Right lobe of liver (tissue), 6 donors: Measurements from ENCODE around the gene UBALD2. TPM values are rescaled to one million over a fixed set of nuclear protein-coding genes. Genes with fewer than 3 reads are reported as not detected.

Source experiments
- ATAC-seq, 4 donors: fragments of 200-7000 bp; cut with Tn5 transposase; one replicate each; pipeline ENCODE4 v1.9.1; 2020; ENCODE audit warnings: mild to moderate bottlenecking in 4 of 4, moderate library complexity in 4 of 4
- DNase-seq, 3 donors: peaks; one replicate each; pipeline ENCODE4 v3.0.0-alpha.2; 2020
- H3K27ac ChIP-seq, 3 donors: fragments of 200-600 bp; one replicate each; pipeline ENCODE4 v1.8.0; 2022
- H3K27me3 ChIP-seq, 2 donors: fragments of 200-600 bp; one replicate each; pipeline ENCODE4 v1.8.0; 2022
- H3K36me3 ChIP-seq, 4 donors: fragments of 200-600 bp; sonication (generic) in 1 of 4; one replicate each; pipeline versions ENCODE4 v1.5.1 to v1.8.0; 2017 to 2022; ENCODE audit warnings: control low read depth in 1 of 4
- H3K4me1 ChIP-seq, 4 donors: fragments of 200-600 bp; sonication (generic) in 1 of 4; one replicate each; pipeline versions ENCODE4 v1.5.1 to v1.8.0; 2017 to 2022; ENCODE audit warnings: control low read depth in 1 of 4
- H3K4me3 ChIP-seq, 3 donors: fragments of 200-600 bp; one replicate each; pipeline ENCODE4 v1.8.0; 2022
- H3K9me3 ChIP-seq, 4 donors: fragments of 200-600 bp; sonication (generic) in 1 of 4; one replicate each; pipeline versions ENCODE4 v1.5.1 to v1.8.0; 2017 to 2022; ENCODE audit warnings: control low read depth in 1 of 4
- POLR2A ChIP-seq: fragments of 450-650 bp; IDR thresholded peaks from one replicate; pipeline ENCODE4 v1.6.1; 2017; ENCODE audit warnings: antibody characterized with exemption, mild to moderate bottlenecking
- WGBS: methylation state at CpG from one replicate; pipeline ENCODE4 v1.1.6; 2018; ENCODE audit warnings: low coverage, low lambda C conversion rate; ENCODE audit not compliant: insufficient coverage; ENCODE audit errors: missing lambda C conversion rate; 5-methylcytosine and 5-hydroxymethylcytosine counted together
- intact Hi-C, 2 donors: fragments of 100-400 bp; cut with DNase I; formaldehyde crosslinking; loops; one replicate each; pipeline versions ENCODE4 v1.11.2 to v1.14.1; 2022
- total RNA-seq, 6 experiments: library from RNA; depleted of rRNA in 2 of 6; stranded (reverse); fragments of >200 nt in 2 of 6; fragmentation: NEBNext Ultra II Directional in 3 of 6; extraction: Animal tissue kit (Norgen Biotek cat#: 25700) in 3 of 6; gene quantifications; one replicate each; pipeline versions ENCODE4 v1.1.0 to v1.2.4, GENCODE V29; 2016 to 2023
- TF ChIP-seq, protein P1 (sequence below), 4 donors: fragments of 200-600 bp in 3 of 4; fragments of 450-650 bp in 1 of 4; IDR thresholded peaks; one replicate each; pipeline versions ENCODE4 v1.5.1 to v1.8.0; 2016 to 2022; ENCODE audit warnings: antibody characterized with exemption in 4 of 4, mild to moderate bottlenecking in 2 of 4
- donor health status: DM: no; HTN: yes; CAD: no.
- donor health status: DM: no; HTN: no; CAD: no.
- donor health status: DM: no; HTN: no; CAD: no.
- donor health status: DM: no; HTN: yes; CAD: no.
- donor health status: DM: no; HTN: yes; CAD: no.

Gene UBALD2
- total RNA-seq, 6 experiments from 2014 or later, result 7.3 to 17.9 (median 14.5) TPM

DNA sequence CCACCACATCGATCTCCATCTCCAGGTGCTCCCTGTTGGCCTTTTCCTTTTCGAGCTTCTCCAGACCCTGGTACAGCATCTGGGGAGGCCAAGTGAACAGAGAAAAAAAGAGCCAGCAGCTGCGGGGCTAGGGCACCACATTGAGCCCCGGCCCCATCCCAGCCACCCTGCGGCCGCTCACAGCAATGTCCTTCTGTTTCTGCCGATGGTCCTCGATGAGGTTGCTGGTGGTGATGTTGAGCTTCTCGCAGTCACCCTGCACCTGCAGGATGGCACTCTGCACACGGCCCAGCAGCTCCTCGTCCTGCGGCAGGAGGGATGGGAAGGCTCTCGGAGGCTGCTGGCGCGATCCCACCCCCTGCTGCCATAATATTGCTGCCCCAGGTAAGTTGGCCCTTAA is 15.5 kb downstream of the UBALD2 start:
- Histone ChIP-seq H3K27ac (no peak overlapping the region), H3K4me3 (no peak overlapping the region), H3K4me1 (no peaks in the 10 kb centered on the region), H3K36me3 (no peaks in the 10 kb centered on the region), H3K9me3 (no peaks in the 10 kb centered on the region), H3K27me3 (no peaks in the 10 kb centered on the region)
- ATAC-seq, result no peak
- TF ChIP-seq, protein P1, sequence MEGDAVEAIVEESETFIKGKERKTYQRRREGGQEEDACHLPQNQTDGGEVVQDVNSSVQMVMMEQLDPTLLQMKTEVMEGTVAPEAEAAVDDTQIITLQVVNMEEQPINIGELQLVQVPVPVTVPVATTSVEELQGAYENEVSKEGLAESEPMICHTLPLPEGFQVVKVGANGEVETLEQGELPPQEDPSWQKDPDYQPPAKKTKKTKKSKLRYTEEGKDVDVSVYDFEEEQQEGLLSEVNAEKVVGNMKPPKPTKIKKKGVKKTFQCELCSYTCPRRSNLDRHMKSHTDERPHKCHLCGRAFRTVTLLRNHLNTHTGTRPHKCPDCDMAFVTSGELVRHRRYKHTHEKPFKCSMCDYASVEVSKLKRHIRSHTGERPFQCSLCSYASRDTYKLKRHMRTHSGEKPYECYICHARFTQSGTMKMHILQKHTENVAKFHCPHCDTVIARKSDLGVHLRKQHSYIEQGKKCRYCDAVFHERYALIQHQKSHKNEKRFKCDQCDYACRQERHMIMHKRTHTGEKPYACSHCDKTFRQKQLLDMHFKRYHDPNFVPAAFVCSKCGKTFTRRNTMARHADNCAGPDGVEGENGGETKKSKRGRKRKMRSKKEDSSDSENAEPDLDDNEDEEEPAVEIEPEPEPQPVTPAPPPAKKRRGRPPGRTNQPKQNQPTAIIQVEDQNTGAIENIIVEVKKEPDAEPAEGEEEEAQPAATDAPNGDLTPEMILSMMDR (IDR thresholded peaks at IDR 0.05), result no peak
- no peak for TF ChIP-seq POLR2A
- intact Hi-C loops, result loop anchor here (5.0 to 10.0 kb wide), 2 partner anchors 158 to 266 kb away; no protein-coding TSS in a partner anchor
- DNase-seq, result no peak
- WGBS, result 80% methylated on average over 1 of the region's 15 CpGs

DNA sequence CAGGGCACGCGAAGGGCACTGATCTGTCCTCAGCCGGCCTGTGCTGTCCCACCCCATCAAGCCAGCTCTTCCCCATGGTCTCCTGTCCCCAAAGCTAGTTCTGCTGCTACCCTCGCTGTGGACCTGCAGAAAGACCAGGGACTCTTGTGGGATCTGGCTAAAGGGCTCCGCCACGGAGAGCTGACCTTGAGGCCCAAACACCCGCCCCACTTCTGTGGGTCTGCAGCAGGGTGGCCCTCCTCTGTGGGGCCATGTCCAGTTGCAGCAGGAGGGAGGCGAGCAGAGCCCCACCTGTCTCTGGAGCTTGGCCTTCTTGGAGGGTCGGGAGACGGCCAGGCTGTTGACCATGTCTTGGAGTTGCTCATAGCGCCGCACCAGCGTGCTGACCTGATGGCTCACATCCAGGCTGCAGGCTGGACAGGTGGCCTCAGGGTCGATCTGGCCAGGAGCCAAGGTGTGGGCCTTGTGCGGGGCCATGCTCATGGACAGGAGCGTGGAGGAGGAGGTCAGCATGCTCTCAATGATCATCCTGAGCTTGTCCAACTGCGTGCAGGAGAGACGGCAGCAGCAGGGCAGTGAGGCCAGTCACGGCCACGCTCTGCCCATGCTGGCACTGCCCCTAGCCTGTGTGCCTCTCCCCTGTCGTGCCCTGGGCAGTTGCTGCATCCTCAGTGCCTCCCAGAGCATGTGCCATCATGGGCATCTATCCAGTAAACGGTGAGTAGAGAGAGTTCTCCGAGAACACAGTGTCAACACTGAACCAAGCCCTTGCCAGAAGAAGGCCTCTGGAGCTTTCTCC is 16.6 kb downstream of the UBALD2 start:
- peak; percentile 3 to 64 (median 52) for ATAC-seq
- 45% methylated on average over 11 of the region's 23 CpGs for WGBS
- TF ChIP-seq, protein P1 (IDR thresholded peaks at IDR 0.05), result no peak
- TF ChIP-seq POLR2A, result no peak
- no peaks in the 10 kb centered on the region for H3K27me3 ChIP-seq
- no peaks in the 10 kb centered on the region for H3K36me3 ChIP-seq
- no peaks in the 10 kb centered on the region for H3K4me1 ChIP-seq
- H3K9me3 ChIP-seq, result no peaks in the 10 kb centered on the region
- peak in 1 of 3 donors; percentile 79 for DNase-seq
- intact Hi-C loops, result loop anchor here (5.0 to 10.0 kb wide), 2 partner anchors 159 to 267 kb away; no protein-coding TSS in a partner anchor
- H3K27ac ChIP-seq, result no peak overlapping the region
- H3K4me3 ChIP-seq, result no peak overlapping the region

DNA sequence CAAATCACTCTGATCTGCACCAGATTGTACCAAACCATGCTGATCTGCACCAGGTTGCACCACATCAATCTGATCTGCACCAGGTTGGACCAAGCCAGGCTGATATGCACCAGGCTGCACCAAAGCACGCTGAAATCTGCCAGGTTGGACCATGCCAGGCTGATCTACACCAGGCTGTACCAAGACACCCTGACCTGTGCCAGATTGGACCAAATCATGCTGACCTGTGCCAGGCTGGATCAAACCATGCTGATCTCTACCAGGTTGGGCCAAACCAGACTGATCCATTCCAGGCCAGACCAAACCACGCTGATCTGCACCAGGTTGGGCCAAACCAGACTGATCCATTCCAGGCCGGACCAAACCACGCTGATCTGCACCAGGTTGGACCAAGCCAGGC is 27.4 kb downstream of the UBALD2 start:
- H3K27me3 ChIP-seq, result no peaks in the 10 kb centered on the region
- no CpG with 5 or more reads among the region's 4 CpGs for WGBS
- intact Hi-C loops, result no loop called here
- no peaks in the 10 kb centered on the region for H3K9me3 ChIP-seq
- H3K4me3 ChIP-seq, result no peak overlapping the region
- H3K4me1 ChIP-seq, result no peaks in the 10 kb centered on the region
- TF ChIP-seq POLR2A, result no peak
- TF ChIP-seq, protein P1 (IDR thresholded peaks at IDR 0.05), result no peak
- no peak overlapping the region for H3K27ac ChIP-seq
- ATAC-seq (peak in 1 of 4 donors; percentile 41), DNase-seq (no peak)
- H3K36me3 ChIP-seq, result peaks cover 0 to 5% (median 0%) of the 10 kb centered on the region in 4 donors

DNA sequence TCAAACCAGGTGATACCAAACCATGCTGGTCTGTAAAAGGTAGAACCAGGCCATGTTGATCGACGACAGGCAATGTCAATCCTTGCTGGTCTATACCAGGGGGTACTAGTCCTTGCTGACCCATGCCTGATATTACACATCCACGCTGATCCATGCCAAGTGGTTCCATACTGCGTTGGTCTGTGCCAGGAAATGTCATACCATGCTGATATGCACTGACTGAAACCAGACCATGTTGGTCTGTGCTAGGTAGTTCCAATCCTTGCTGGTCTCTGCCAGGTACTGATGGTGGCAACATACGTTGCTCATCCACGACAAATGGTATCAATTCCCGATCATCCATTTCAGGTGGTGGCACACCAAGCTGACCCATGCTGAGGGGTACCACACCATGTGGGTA is 28.0 kb downstream of the UBALD2 start:
- no peak overlapping the region for H3K27ac ChIP-seq
- intact Hi-C loops, result no loop called here
- no peak for DNase-seq
- no CpG with 5 or more reads among the region's 7 CpGs for WGBS
- H3K4me3 ChIP-seq, result no peak overlapping the region
- H3K9me3 ChIP-seq, result no peaks in the 10 kb centered on the region
- H3K27me3 ChIP-seq, result no peaks in the 10 kb centered on the region
- TF ChIP-seq POLR2A, result no peak
- TF ChIP-seq, protein P1 (IDR thresholded peaks at IDR 0.05), result no peak
- peak in 1 of 4 donors; percentile 22 for ATAC-seq
- H3K36me3 ChIP-seq, result peaks cover 0 to 5% (median 0%) of the 10 kb centered on the region in 4 donors
- H3K4me1 ChIP-seq, result no peaks in the 10 kb centered on the region
